ENCODE results near the gene CSMD2.
A peak's percentile ranks its signal among the peaks of the same experiment; 100 is the strongest.

Gene CSMD2

DNA sequence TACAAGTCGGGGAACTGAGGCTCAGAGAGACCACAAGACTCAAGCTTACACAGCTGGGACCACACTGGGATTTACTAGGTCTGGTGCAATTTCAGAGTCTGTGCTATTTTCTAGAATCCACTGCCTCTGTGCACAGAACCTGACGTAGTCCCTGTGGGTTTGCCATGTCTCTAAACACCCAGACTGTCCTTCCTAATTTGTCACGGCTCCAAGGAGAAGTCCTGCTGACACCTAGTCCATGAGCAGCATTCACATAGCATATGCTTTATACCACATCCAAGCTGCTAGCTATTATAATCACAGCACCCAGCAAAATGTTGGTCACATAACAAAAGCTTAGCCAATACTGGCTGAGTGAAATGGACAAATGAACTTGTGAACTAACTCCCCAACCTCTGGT is 380.2 kb downstream of the CSMD2 start:
- H3K18ac ChIP-seq (ENCODE audit: low read depth in 1 of 2, low read length in 2 of 2), result no peak overlapping the region
- no peak overlapping the region for H3K4ac ChIP-seq (ENCODE audit: low read depth in 1 of 2, low read length in 2 of 2)
- no peak overlapping the region for H2AK5ac ChIP-seq (ENCODE audit: low read length, severe bottlenecking)
- no peak overlapping the region for H2BK120ac ChIP-seq (ENCODE audit: low read depth, low read length)
- H2BK15ac ChIP-seq (ENCODE audit: low read depth, poor library complexity, severe bottlenecking), result no peak overlapping the region
- no peak overlapping the region for H2BK5ac ChIP-seq (ENCODE audit: low read depth, low read length, poor library complexity, severe bottlenecking)
- H3K4me2 ChIP-seq (ENCODE audit: low read length, poor library complexity, severe bottlenecking), result no peak overlapping the region
- H4K8ac ChIP-seq (ENCODE audit: low read length), result no peak overlapping the region
- H3K27ac ChIP-seq (ENCODE audit: low read length, poor library complexity, severe bottlenecking), result no peak overlapping the region
- H3K27me3 ChIP-seq (ENCODE audit: control insufficient read depth in 1 of 2, insufficient read depth in 1 of 2, low read length in 2 of 2), result no peaks in the 10 kb centered on the region
- no peak overlapping the region for H4K91ac ChIP-seq (ENCODE audit: low read length)
- no peaks in the 10 kb centered on the region for H3K79me1 ChIP-seq (replicated peaks; ENCODE audit: low read length, poor library complexity, severe bottlenecking)
- H3K23ac ChIP-seq (ENCODE audit: low read length in 2 of 2), result no peak overlapping the region
- no peak overlapping the region for H3K14ac ChIP-seq (ENCODE audit: low read length in 2 of 2)
- no peak overlapping the region for H3K9ac ChIP-seq (ENCODE audit: low read length)
- no peaks in the 10 kb centered on the region for H3K9me3 ChIP-seq (ENCODE audit: control insufficient read depth, low read length)
- H2AFZ ChIP-seq (ENCODE audit: low read depth, low read length), result no peak overlapping the region
- no peak overlapping the region for H2BK12ac ChIP-seq (ENCODE audit: low read length in 2 of 2)
- no peak overlapping the region for H3K4me3 ChIP-seq (ENCODE audit: insufficient read depth in 1 of 2, low read depth in 1 of 2, low read length in 2 of 2)
- no peak for DNase-seq
- no peaks in the 10 kb centered on the region for H3K4me1 ChIP-seq (ENCODE audit: control insufficient read depth, insufficient read depth, low read depth, low read length)
- WGBS, result 42% methylated on average over 3 of the region's 3 CpGs
- H3K36me3 ChIP-seq (ENCODE audit: control insufficient read depth in 1 of 2, insufficient read depth in 2 of 2, low read depth in 1 of 2, low read length in 2 of 2), result peaks cover 0 to 37% of the 10 kb centered on the region in 2 experiments

DNA sequence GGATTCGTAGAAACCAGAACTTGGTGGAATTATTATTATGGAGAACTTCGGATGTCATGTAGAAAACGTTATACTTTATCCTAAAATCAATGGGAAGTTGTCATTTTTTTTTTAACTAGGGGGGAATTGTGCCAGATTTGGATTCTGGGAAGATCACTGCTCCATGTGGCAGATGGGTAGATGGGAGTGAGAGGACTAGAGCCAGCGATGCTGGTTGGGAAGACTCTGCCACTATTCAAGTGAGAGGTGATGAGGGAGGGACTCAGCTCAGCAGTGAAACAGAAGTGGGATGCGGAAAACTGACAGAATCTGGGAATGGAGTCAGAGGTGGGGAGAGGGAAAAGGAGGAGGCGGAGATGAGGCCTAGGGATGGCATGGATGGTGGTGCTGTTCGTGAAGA is 382.3 kb downstream of the CSMD2 start:
- H3K4me3 ChIP-seq (ENCODE audit: insufficient read depth in 1 of 2, low read depth in 1 of 2, low read length in 2 of 2), result peak overlapping the region in 1 of 2 experiments; percentile 35
- no peak overlapping the region for H3K9ac ChIP-seq (ENCODE audit: low read length)
- DNase-seq, result no peak
- no peak overlapping the region for H2BK12ac ChIP-seq (ENCODE audit: low read length in 2 of 2)
- no peak overlapping the region for H2BK5ac ChIP-seq (ENCODE audit: low read depth, low read length, poor library complexity, severe bottlenecking)
- H3K4ac ChIP-seq (ENCODE audit: low read depth in 1 of 2, low read length in 2 of 2), result no peak overlapping the region
- H3K79me1 ChIP-seq (replicated peaks; ENCODE audit: low read length, poor library complexity, severe bottlenecking), result no peaks in the 10 kb centered on the region
- no peak overlapping the region for H2BK120ac ChIP-seq (ENCODE audit: low read depth, low read length)
- no peak overlapping the region for H3K23ac ChIP-seq (ENCODE audit: low read length in 2 of 2)
- 74% methylated on average over 6 of the region's 7 CpGs for WGBS
- no peak overlapping the region for H3K4me2 ChIP-seq (ENCODE audit: low read length, poor library complexity, severe bottlenecking)
- no peaks in the 10 kb centered on the region for H3K27me3 ChIP-seq (ENCODE audit: control insufficient read depth in 1 of 2, insufficient read depth in 1 of 2, low read length in 2 of 2)
- H3K27ac ChIP-seq (ENCODE audit: low read length, poor library complexity, severe bottlenecking), result no peak overlapping the region
- no peak overlapping the region for H2AFZ ChIP-seq (ENCODE audit: low read depth, low read length)
- no peak overlapping the region for H4K91ac ChIP-seq (ENCODE audit: low read length)
- H4K8ac ChIP-seq (ENCODE audit: low read length), result no peak overlapping the region
- H3K14ac ChIP-seq (ENCODE audit: low read length in 2 of 2), result no peak overlapping the region
- no peaks in the 10 kb centered on the region for H3K4me1 ChIP-seq (ENCODE audit: control insufficient read depth, insufficient read depth, low read depth, low read length)
- H3K9me3 ChIP-seq (ENCODE audit: control insufficient read depth, low read length), result no peaks in the 10 kb centered on the region
- peaks cover 0 to 39% of the 10 kb centered on the region in 2 experiments for H3K36me3 ChIP-seq (ENCODE audit: control insufficient read depth in 1 of 2, insufficient read depth in 2 of 2, low read depth in 1 of 2, low read length in 2 of 2)
- no peak overlapping the region for H2BK15ac ChIP-seq (ENCODE audit: low read depth, poor library complexity, severe bottlenecking)
- H2AK5ac ChIP-seq (ENCODE audit: low read length, severe bottlenecking), result no peak overlapping the region
- H3K18ac ChIP-seq (ENCODE audit: low read depth in 1 of 2, low read length in 2 of 2), result no peak overlapping the region

DNA sequence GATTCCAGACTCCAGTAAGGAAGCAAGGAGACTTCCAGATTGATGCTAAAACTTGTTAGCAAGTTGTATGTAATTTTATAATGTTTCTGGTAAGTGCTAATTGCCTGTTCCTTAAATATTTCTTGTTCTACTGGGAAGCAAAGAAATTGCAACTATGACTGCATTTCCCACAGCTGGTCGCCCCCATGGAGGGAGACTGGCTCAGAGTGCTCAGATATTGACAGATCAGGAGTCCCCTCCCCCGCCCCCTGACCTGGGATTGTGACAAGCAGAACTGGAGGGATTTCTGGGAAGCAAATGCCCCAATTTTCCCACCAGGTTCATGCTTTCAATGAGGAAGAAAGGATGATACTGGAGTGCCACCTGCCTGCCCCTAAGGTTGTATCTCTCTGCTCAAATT is 383.4 kb downstream of the CSMD2 start:
- Histone ChIP-seq H2BK12ac (ENCODE audit: low read length in 2 of 2) (no peak overlapping the region), H2BK15ac (ENCODE audit: low read depth, poor library complexity, severe bottlenecking) (no peak overlapping the region), H4K91ac (ENCODE audit: low read length) (no peak overlapping the region), H3K14ac (ENCODE audit: low read length in 2 of 2) (no peak overlapping the region), H3K27ac (ENCODE audit: low read length, poor library complexity, severe bottlenecking) (no peak overlapping the region), H2AFZ (ENCODE audit: low read depth, low read length) (no peak overlapping the region), H3K4ac (ENCODE audit: low read depth in 1 of 2, low read length in 2 of 2) (no peak overlapping the region), H2BK5ac (ENCODE audit: low read depth, low read length, poor library complexity, severe bottlenecking) (no peak overlapping the region), H2AK5ac (ENCODE audit: low read length, severe bottlenecking) (no peak overlapping the region), H3K9me3 (ENCODE audit: control insufficient read depth, low read length) (no peaks in the 10 kb centered on the region), H3K27me3 (ENCODE audit: control insufficient read depth in 1 of 2, insufficient read depth in 1 of 2, low read length in 2 of 2) (no peaks in the 10 kb centered on the region), H3K9ac (ENCODE audit: low read length) (no peak overlapping the region), H4K8ac (ENCODE audit: low read length) (no peak overlapping the region), H3K79me1 (replicated peaks; ENCODE audit: low read length, poor library complexity, severe bottlenecking) (no peaks in the 10 kb centered on the region), H3K18ac (ENCODE audit: low read depth in 1 of 2, low read length in 2 of 2) (no peak overlapping the region), H2BK120ac (ENCODE audit: low read depth, low read length) (no peak overlapping the region), H3K4me2 (ENCODE audit: low read length, poor library complexity, severe bottlenecking) (no peak overlapping the region), H3K23ac (ENCODE audit: low read length in 2 of 2) (no peak overlapping the region), H3K4me1 (ENCODE audit: control insufficient read depth, insufficient read depth, low read depth, low read length) (no peaks in the 10 kb centered on the region), H3K4me3 (ENCODE audit: insufficient read depth in 1 of 2, low read depth in 1 of 2, low read length in 2 of 2) (no peak overlapping the region), H3K36me3 (ENCODE audit: control insufficient read depth in 1 of 2, insufficient read depth in 2 of 2, low read depth in 1 of 2, low read length in 2 of 2) (peaks cover 0 to 28% of the 10 kb centered on the region in 2 experiments)
- DNase-seq, result no peak
- 25% methylated on average over 2 of the region's 2 CpGs for WGBS

DNA sequence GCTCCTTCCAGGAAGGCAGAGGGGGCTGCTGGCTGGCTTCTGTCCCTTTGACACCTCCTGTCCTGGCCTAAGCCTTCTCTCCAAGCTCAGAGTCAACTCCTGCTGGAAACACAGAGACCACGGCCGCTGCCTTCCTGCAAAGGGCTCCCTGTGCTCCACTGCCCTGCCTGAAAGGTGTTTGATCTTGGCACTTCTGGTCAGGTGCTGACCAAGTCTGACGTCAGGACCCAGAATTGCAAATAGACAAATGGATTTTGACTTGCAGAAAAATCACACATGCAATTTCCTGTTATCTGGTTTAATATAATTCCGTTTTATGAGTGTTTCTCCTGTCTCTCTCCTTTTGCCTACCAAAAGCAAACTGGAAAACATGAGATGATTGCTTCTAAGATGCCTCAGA is 387.7 kb downstream of the CSMD2 start:
- Histone ChIP-seq H3K4me3 (ENCODE audit: insufficient read depth in 1 of 2, low read depth in 1 of 2, low read length in 2 of 2) (no peak overlapping the region), H3K4me2 (ENCODE audit: low read length, poor library complexity, severe bottlenecking) (no peak overlapping the region), H2BK15ac (ENCODE audit: low read depth, poor library complexity, severe bottlenecking) (no peak overlapping the region)

More for the DNA sequence above, 387.7 kb downstream of the CSMD2 start:
- DNase-seq, result no peak
- Histone ChIP-seq H2BK12ac (ENCODE audit: low read length in 2 of 2) (no peak overlapping the region), H3K36me3 (ENCODE audit: control insufficient read depth in 1 of 2, insufficient read depth in 2 of 2, low read depth in 1 of 2, low read length in 2 of 2) (peaks cover 0 to 35% of the 10 kb centered on the region in 2 experiments), H3K9me3 (ENCODE audit: control insufficient read depth, low read length) (no peaks in the 10 kb centered on the region), H3K27ac (ENCODE audit: low read length, poor library complexity, severe bottlenecking) (no peak overlapping the region), H3K79me1 (replicated peaks; ENCODE audit: low read length, poor library complexity, severe bottlenecking) (no peaks in the 10 kb centered on the region), H4K91ac (ENCODE audit: low read length) (no peak overlapping the region), H3K4ac (ENCODE audit: low read depth in 1 of 2, low read length in 2 of 2) (no peak overlapping the region), H3K23ac (ENCODE audit: low read length in 2 of 2) (no peak overlapping the region), H3K27me3 (ENCODE audit: control insufficient read depth in 1 of 2, insufficient read depth in 1 of 2, low read length in 2 of 2) (no peaks in the 10 kb centered on the region), H3K14ac (ENCODE audit: low read length in 2 of 2) (no peak overlapping the region), H2BK120ac (ENCODE audit: low read depth, low read length) (no peak overlapping the region), H3K4me1 (ENCODE audit: control insufficient read depth, insufficient read depth, low read depth, low read length) (no peaks in the 10 kb centered on the region), H3K18ac (ENCODE audit: low read depth in 1 of 2, low read length in 2 of 2) (no peak overlapping the region), H2AFZ (ENCODE audit: low read depth, low read length) (no peak overlapping the region), H3K9ac (ENCODE audit: low read length) (no peak overlapping the region), H4K8ac (ENCODE audit: low read length) (no peak overlapping the region), H2AK5ac (ENCODE audit: low read length, severe bottlenecking) (no peak overlapping the region), H2BK5ac (ENCODE audit: low read depth, low read length, poor library complexity, severe bottlenecking) (no peak overlapping the region)
- WGBS, result 73% methylated on average over 4 of the region's 4 CpGs
